Skin of body (tissue), 2 donors: Measurements from ENCODE around the gene MAVS. TPM values are rescaled to one million over a fixed set of nuclear protein-coding genes. Genes with fewer than 3 reads are reported as not detected.
A peak's percentile ranks its signal among the peaks of the same experiment; 100 is the strongest.

ENCODE experiments used
- DNase-seq: peaks from one replicate; lab custom pipeline; 2025; lab: John Stamatoyannopoulos, UW
- total RNA-seq: library from RNA; depleted of rRNA; stranded (reverse); fragments of >200 nt; gene quantifications from one replicate; pipeline ENCODE4 v1.2.3, GENCODE V29; 2014

Gene MAVS
- 13.5 TPM for total RNA-seq

DNA sequence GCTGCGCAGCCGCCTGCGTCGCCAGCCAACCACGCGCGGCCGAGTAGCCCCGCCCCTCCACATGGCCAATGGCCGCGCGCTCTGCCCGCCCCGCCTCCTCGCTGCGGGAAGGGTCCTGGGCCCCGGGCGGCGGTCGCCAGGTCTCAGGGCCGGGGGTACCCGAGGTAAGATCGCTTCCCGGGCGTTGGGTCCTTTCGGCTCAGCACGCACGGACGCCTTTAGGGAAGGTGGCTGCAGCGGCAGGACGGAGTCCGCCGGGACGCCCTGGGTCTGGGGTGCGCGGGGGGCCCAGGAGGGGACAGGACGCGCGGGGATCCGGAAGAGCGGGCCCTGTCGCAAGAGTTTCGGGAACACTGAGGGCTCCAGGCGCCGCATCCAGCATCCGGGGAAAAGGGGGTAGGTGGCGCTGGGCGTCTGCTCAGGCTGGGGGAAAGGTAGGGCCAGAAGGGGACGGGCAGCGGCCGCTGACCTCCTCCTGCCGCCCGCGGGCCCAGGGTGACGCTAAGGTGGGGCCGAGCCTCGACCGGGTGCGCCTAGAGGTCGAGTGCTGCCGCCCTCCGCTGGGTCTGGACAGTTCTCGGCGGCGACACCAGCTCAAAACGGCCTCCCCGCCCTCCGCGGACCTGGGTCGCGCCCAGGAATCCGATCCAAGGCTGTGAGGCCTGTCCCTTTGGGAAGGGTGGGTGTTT, at the start of gene MAVS:
Gene MAVS (plus strand): TSS at position 95 of the 689 bp plus-strand sequence. CDS start 7,791 bp downstream, outside the sequence.
- peak; percentile 67 for DNase-seq

DNA sequence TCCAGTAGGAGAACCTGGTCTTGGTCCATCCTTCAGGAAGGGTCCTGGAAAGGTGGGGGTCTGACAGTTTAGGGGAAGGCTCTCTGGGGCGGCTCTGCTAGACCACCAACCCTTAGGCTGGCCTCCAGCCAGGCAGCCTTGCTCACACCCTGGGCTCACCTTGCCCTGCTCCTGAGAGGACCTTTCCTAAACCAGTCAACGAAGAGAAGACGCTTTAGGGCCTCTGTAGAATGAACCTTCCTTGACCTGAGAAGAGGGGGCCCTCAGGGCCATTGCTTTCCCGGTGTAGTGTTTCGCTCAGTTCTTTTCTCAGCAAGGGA, 49.4 kb upstream of the MAVS start:
- no peak for DNase-seq

DNA sequence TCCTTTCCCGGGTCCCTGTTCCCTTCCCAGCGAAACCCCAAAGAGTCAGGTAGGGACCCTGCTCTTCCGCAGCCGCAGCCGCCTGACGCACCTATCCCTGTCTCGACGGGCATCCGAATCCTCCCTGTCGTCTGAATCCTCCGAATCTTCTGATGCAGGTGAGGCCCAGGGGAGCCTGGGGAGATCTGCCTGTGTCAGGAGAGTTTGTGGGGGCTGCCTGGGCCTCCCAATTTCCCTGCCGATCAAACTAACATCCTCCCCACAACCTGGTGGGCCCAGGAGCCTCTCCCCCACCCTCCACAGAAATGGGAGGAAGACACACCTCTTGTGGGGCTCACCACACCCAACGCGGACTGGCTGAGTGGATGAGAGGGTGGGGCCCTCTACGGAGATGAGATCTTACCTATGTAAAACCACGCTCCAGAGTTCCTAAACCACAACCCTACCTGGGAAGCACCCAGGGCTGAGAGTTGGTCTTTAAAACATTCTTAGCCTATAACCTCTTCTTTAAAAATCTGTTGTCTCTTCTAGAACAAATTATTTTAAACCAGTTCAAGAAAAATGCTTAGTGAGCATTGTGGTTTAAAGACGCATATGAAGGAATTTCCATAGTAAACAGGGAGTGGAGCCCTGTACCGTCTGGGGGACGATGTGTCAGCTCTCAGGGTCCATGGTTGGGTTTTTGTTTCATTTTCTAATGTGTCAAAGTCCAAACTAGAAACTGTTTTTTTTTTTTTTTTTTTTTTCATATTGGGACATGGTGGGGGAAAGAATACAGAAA, 48.9 kb upstream of the MAVS start:
- no peak for DNase-seq

DNA sequence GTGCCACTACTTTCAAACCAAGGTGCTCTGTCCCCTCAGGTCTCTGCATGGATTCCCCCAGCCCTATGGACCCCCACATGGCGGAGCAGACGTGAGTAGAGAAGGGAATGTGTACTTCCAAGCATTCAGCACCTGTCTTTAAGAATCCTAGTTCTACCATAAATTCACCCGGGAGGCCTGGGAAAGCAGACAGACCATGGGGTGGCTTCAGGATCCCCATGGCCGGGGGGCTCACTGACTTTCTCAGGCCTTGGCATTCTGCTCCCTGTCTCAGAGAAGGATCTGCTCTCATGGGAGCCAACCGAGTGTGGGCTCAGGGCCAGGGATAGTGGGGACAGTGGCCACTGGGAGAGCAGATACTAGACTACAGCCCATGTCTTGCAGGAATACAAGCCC, 48.3 kb upstream of the MAVS start:
- no peak for DNase-seq

DNA sequence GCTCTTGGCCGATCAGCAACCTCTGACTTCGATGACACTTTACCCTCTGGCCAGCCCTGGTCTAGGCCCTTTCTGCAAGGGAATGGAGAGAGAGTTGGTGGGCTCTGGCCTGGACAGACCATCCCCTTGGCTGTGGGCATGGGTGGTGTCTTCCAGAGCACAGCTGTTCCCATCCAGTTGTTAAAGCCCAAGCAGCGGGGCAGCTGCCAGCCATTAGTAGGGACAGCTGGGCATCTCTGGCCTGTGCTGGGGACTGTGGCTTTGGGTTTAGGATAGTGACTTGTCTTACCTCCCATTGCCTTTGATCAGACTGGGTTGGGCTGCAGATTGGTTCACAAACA, 47.8 kb upstream of the MAVS start:
- no peak for DNase-seq

DNA sequence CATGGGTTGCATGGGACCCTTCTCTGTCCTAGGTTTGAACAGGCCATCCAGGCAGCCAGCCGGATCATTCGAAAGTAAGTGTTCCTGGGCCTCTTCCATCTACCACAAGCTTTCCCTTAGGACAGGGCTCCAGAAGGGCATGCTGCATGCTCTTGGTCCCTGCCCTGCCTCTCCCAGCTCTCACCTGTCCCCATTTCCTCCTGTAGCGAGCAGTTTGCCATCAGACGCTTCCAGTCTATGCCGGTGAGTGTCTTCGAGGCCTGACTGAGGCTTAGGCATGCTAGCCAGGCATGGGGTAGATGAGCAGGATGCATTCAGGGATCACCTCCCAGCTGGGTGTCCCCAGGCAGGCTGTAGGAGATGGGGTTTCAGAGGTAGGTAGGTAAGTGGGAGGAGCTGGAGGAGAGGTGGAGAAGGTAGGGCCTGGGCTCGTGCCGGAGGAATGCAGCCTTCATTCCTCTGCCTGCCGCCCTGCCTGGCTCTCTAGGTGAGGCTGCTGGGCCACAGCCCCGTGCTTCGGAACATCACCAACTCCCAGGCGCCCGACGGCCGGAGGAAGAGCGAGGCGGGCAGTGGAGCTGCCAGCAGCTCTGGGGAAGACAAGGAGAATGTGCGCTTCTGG, 46.3 kb upstream of the MAVS start:
- no peak for DNase-seq

DNA sequence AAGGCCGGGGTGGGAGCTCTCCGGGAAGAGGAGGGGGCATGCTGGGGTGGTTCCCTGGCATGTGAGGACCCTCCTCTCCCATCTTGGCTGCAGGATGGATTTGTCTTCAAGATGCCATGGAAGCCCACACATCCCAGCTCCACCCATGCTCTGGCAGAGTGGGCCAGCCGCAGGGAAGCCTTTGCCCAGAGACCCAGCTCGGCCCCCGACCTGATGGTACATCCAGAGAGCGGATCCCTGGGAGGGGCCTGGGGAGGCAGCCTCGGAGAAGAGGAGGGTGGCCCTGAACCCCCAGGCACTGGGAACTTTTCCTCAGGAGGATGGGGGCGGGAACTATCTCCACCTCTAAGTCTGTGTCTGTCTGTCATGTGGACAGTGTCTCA, 45.8 kb upstream of the MAVS start:
- no peak for DNase-seq

DNA sequence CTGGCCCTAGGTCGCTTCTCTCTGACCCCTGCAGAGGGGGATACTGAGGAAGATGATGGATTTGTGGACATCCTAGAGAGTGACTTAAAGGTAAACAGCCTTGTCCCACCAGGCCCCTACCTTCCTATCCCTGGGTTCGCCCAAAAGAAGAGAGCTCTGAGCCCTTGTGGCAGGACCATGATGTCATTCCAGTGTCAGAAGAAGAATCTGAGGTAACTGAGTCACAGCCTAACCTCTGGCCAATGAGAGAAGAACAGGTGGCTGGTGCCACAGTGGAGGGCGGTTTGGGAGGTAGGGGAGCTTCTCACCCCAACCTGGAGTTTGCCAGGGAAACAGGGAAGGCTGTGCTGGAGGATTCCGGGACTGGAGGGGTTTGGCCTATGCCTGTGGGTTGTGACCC, 45.3 kb upstream of the MAVS start:
- no peak for DNase-seq

DNA sequence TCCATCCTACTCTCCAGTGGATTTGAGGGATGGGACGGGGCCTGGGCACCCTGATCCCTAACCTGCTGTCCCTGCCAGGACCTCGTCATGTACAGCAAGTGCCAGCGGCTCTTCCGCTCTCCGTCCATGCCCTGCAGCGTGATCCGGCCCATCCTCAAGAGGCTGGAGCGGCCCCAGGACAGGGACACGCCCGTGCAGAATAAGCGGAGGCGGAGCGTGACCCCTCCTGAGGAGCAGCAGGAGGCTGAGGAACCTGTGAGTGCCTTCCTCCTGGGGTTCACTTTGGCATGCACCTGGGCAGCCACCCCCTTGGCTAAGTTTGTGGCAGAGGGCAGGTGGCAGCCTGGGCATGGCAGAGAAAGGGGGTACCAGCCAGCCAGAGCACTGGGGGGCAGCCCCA, 44.8 kb upstream of the MAVS start:
- DNase-seq, result no peak

DNA sequence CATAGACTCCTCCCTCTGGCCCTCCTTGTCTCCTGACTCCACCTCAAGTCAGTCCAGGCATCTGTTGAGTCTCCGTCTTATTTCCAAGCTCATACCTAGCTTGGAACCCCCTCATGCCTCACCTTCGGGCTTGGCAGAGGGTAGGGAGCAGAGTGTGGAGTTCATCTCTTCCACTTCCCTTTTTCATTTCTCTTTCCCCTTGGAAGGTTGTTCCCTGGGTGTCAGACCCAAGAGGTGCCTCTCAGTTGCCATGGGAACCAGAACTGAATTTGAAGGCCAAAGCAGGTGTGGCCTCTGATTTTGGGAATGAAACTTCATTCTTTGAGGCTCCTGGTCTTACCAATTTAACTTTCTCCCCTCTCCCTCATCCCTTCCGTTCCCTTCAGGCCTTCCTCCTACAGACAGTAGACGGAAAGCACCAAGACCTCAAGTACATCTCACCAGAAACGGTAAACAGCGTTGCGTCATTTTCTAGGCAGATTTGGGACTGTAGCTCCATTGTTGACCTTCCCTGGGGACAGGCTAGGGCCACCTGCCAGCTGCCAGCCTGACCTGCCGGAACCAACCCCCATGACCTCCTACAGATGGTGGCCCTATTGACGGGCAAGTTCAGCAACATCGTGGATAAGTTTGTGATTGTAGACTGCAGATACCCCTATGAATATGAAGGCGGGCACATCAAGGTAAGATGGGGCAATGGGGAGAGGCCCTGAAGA, 44.0 kb upstream of the MAVS start:
- DNase-seq, result no peak

DNA sequence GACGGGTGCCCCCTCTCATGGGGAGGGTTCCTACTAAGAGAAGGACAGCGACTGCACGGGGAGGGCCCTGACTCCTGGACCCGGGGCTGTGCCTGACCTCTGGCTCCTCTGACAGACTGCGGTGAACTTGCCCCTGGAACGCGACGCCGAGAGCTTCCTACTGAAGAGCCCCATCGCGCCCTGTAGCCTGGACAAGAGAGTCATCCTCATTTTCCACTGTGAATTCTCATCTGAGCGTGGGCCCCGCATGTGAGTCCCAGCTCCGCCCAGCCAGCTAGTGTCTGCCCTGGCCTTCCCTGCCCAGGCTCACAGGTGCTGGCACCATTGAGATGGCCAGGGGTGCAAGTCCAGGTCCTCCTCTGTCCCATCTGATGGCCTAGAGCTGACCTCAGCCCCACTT, 43.3 kb upstream of the MAVS start:
- no peak for DNase-seq

DNA sequence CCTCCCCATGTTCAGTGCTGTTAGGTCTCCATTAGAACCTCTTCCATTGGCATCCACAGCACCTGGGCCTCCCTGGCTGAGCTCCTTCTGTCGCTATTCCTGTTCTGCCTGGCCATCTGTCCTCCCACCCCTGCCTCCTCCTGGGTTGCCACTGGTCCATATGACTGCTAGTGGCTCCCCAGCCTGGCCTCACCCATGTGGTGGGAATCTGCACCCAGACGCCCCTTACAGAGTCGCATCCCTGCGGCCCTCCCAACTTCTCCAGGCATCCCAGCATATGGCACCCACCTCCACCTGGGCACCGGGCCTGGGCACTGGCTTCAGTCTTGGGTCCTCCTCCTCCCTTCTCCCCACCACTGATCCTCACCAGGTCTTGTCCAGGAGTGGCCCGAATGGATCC, 42.8 kb upstream of the MAVS start:
- DNase-seq, result no peak

DNA sequence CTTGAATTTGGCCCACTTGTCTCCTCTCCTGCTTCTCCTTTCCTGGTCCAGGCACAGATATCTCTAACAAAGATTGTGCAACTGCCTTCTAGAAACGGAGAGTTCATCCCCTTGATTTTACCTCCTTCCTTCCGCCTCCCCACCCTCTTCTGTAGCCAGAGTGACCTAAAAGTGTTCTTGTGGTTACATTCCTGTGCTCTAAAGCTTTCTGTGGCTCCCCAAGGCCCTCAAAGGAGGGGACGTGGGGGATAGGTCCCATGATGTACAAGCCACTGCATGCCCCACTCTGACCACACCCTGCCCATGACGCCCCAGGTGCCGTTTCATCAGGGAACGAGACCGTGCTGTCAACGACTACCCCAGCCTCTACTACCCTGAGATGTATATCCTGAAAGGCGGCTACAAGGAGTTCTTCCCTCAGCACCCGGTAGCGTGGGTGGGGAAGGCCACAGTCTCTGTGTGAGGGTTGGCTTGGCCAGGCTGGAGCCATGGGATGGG, 42.3 kb upstream of the MAVS start:
- DNase-seq, result no peak

DNA sequence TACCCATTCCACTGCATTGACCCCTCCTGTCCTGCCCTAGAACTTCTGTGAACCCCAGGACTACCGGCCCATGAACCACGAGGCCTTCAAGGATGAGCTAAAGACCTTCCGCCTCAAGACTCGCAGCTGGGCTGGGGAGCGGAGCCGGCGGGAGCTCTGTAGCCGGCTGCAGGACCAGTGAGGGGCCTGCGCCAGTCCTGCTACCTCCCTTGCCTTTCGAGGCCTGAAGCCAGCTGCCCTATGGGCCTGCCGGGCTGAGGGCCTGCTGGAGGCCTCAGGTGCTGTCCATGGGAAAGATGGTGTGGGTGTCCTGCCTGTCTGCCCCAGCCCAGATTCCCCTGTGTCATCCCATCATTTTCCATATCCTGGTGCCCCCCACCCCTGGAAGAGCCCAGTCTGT, 41.9 kb upstream of the MAVS start:
- no peak for DNase-seq

DNA sequence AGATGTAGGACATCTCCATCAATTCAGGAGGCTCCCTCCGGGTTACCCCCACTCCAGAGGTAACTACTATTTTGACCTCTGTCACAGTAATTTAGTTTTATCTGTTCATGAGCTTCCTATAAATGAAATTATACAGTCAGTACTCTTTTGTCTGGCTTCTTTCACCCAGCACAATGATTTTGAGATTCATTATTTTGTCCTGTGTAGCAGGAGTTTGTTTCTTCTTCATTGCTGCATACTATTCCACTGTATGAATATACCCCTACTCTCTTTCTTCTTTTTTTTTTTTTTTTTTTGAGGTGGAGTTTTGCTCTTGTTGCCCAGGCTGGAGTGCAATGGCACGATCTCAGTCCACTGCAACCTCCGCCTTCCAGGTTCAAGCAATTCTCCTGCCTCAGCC, 38.1 kb upstream of the MAVS start:
- no peak for DNase-seq

DNA sequence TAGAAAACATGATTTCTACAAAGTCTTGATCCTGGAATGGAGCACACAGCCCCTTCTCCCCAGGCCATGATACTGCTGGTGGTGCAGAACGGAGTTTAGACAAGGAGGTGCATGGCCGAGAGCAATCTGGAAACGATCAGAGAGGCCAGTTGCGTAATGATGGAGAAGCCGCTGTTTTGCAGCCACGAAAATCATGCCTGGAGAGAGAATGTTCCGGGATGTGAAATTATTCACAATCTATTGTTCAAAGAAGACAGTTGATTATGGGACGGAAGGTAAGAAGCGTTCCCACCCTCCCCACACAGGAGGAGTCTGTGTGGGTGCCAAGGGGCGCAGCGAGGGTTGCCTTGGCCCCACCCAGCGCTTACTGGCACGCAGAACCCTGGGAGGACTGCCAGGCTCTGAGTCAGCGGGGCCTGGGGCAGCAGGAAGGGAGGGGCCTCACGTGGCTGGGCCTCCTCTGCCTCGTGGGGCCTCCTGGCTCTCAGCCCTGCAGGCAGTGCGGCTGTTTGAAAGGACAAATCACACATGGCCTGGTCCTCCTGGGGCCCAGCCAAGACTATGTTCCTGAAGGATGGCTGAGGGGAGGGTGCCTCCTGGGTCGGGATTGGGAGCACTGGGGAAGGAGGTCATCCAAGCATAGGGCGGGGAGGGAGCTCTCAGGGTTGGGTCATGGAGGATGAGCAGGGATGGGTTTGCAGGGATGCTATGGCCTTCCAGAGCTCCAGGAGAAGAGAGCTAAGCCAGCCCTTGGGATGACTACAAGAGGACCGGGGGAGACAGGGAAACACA, 35.0 kb upstream of the MAVS start:
- peak; percentile 98 for DNase-seq

DNA sequence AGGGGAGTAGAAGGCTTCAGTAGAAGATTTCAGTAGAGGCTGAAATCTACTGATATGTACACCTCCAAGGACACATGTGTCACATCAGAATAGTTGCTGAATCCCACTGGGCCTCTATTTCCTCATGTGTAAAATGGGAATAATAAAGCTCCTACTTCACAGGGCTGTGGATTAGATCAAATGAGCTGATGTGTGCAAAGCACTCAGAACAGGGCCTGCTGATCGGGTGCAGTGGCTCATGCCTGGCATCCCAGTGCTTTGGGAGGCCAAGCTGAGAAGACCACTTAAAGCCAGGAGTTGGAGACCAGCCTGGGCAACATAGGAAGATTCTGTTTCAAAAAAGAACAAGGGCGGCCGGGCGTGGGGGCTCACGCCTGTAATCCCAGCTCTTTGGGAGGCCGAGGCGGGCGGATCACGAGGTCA, 34.4 kb upstream of the MAVS start:
- DNase-seq, result peak; percentile 72

DNA sequence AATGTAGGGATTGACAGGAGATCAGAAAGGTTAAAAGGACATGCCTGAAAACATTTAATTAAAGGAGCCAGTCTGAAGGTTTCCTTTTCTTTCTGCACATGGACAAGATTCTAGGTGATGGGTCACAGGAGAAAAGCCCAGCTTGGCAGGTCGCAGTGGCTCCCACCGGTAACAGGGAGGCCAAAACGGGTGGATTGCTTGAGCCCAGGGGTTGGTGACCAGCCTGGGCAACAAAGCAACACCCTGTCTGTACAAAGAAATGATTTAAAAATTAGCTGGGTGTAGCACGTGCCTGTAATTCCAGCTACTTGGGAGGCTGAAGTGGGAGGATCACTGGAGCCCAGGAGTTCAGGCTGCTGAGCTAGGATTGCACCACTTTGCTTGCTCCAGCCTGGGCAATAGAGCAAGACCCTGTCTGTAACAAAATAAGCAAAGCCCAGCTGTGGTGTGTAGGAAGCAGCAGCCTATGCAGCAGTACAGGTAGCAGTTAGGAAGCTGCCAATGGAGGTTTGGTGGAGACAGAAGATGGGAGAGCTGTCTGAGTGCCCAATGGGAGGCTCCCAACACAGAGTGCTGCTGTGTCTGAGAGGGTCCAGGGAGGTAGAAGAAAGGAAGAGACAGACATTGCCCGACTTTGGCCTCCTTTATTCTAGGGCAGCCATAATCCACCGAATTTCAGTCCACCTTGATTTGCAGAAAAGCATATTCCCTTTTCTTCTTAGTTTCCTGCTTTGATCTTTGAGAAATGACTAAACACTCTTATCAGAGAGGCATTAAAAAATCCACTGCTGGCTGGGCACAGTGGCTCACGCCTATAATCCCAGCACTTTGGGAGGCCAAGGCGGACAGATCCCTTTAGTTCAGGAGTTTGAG, 33.4 kb upstream of the MAVS start:
- DNase-seq, result no peak

DNA sequence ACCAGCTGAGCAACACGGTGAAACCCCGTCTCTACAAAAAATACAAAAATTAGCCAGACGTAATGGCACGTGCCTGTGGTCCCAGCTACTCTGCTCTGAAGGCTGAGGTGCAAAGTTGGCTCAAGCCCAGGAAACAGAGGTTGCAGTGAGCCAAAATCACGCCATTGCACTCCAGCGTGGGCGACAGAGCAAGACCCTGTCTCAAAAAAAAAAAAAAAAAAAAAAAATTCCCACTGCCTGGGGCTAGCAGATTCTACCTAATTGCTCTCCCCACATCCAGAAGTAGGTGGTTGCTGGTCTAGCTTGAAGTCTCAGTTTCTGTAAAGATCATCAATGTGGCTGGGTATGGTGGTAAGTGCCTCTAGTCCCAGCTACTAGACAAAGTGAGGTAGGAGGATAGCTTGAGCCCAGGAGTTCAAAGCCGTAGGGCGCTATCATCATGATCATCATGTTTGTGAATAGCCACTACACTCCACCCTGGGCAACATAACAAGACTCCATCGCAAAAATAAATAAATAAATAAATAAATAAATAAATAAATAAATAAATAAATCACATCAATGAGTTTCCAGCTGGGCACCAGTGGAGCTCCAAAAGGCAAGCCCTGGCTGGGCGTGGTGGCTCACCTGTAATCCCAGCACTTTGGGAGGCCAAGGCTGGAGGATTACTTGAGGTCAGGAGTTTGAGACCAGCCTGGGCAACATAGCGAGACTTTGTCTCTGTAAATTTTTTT, 32.6 kb upstream of the MAVS start:
- DNase-seq, result no peak
